Measurements from ENCODE around the gene PPT2.

PPT2 gene

GRCh38 chr6:32164295-32164694 lies 10.4 kb downstream of the PPT2 start, which contains the start of gene EGFL8:
Gene EGFL8, plus strand, starts transcription at chr6:32164595. Its CDS starts 1,571 bp downstream, at chr6:32166166.
- no peak for TF ChIP-seq CTCF (IDR thresholded peaks at IDR 0.05; ENCODE audit: low read length, missing control alignments)

GRCh38 chr6:32166411-32167061 lies 12.6 kb downstream of the PPT2 start:
- DNase-seq (ENCODE audit: low read depth) = no peak
- no peak overlapping the region for H3K4me3 ChIP-seq (replicated peaks; ENCODE audit: low read depth, low read length)
- TF ChIP-seq CTCF (IDR thresholded peaks at IDR 0.05; ENCODE audit: low read length, missing control alignments) = no peak

More at GRCh38 chr6:32164295-32164694, 10.4 kb downstream of the PPT2 start, which contains the start of gene EGFL8:
- H3K4me3 ChIP-seq (replicated peaks; ENCODE audit: low read depth, low read length) = no peak within 1 kb of the TSS
- no peak for DNase-seq (ENCODE audit: low read depth)

- no peak overlapping the region for H3K4me3 ChIP-seq (replicated peaks; ENCODE audit: low read depth, low read length)
- DNase-seq (ENCODE audit: low read depth) = no peak
- TF ChIP-seq CTCF (IDR thresholded peaks at IDR 0.05; ENCODE audit: low read length, missing control alignments) = no peak
Measured at GRCh38 chr6:32167154-32167760, 13.3 kb downstream of the PPT2 start.

- TF ChIP-seq CTCF (IDR thresholded peaks at IDR 0.05; ENCODE audit: low read length, missing control alignments) = no peak
- no peak overlapping the region for H3K4me3 ChIP-seq (replicated peaks; ENCODE audit: low read depth, low read length)
- DNase-seq (ENCODE audit: low read depth) = no peak
Measured at GRCh38 chr6:32167761-32168262, 13.9 kb downstream of the PPT2 start.

GRCh38 chr6:32168350-32168749 lies 14.4 kb downstream of the PPT2 start:
- H3K4me3 ChIP-seq (replicated peaks; ENCODE audit: low read depth, low read length) = no peak overlapping the region
- no peak for DNase-seq (ENCODE audit: low read depth)
- no peak for TF ChIP-seq CTCF (IDR thresholded peaks at IDR 0.05; ENCODE audit: low read length, missing control alignments)

- TF ChIP-seq CTCF (IDR thresholded peaks at IDR 0.05; ENCODE audit: low read length, missing control alignments) = no peak
Measured at GRCh38 chr6:32168807-32169591, 15.1 kb downstream of the PPT2 start.

More at GRCh38 chr6:32168807-32169591, 15.1 kb downstream of the PPT2 start:
- no peak overlapping the region for H3K4me3 ChIP-seq (replicated peaks; ENCODE audit: low read depth, low read length)
- peak; percentile 38 for DNase-seq (ENCODE audit: low read depth)
